MG63 (cell line): ENCODE measurements around the gene LYPLA2. TPM values are rescaled to one million over a fixed set of nuclear protein-coding genes. Genes with fewer than 3 reads are reported as not detected.
"Not testable (repeated sequence)": the region's sequence is repeated elsewhere in the genome, so short reads cannot be mapped to it uniquely, and the experiment has no call there.

Source experiments
- DNase-seq: peaks from one replicate; pipeline ENCODE4 v3.0.0-alpha.2; 2020
- H3K27me3 ChIP-seq: fragments of 250-450 bp; sonication (Bioruptor Pico); 2 replicates; pipeline ENCODE4 v1.5.1; 2020; ENCODE audit warnings: mild to moderate bottlenecking, moderate library complexity
- H3K36me3 ChIP-seq: fragments of 250-450 bp; sonication (Bioruptor Pico); 2 replicates; pipeline ENCODE4 v1.5.1; 2020; ENCODE audit warnings: mild to moderate bottlenecking, moderate library complexity
- H3K4me3 ChIP-seq: fragments of 250-450 bp; sonication (Bioruptor Pico); 2 replicates; pipeline ENCODE4 v1.5.1; 2020; ENCODE audit warnings: mild to moderate bottlenecking, moderate library complexity
- H3K9me3 ChIP-seq: fragments of 250-450 bp; sonication (Bioruptor Pico); 2 replicates; pipeline ENCODE4 v1.5.1; 2020; ENCODE audit warnings: mild to moderate bottlenecking, moderate library complexity
- total RNA-seq: library from RNA; depleted of rRNA; stranded (reverse); fragments of >200 nt; shearing (Covaris generic); gene quantifications from 2 replicates; pipeline ENCODE4 v1.2.3, GENCODE V29; 2014; ENCODE audit warnings: low replicate concordance

Gene LYPLA2
- total RNA-seq, 1 experiment from 2014 or later = 68.6 TPM

GRCh38 chr1:23772854-23773242 is 18.1 kb upstream of the LYPLA2 start:
- Histone ChIP-seq H3K4me3 (no peak overlapping the region), H3K27me3 (no peaks in the 10 kb centered on the region), H3K36me3 (0 out of 2 replicates have a peak, but pooled peaks cover 6% of the 10 kb centered on the region), H3K9me3 (no peaks in the 10 kb centered on the region)
- DNase-seq = no peak

GRCh38 chr1:23774174-23774880 is 16.6 kb upstream of the LYPLA2 start:
- no peak for DNase-seq
- Histone ChIP-seq H3K9me3 (no peaks in the 10 kb centered on the region), H3K4me3 (no peak overlapping the region), H3K27me3 (no peaks in the 10 kb centered on the region), H3K36me3 (no peaks in the 10 kb centered on the region; the same call in 1 of the 2 replicates)

GRCh38 chr1:23776217-23776616 is 14.7 kb upstream of the LYPLA2 start:
- H3K9me3 ChIP-seq = no peaks in the 10 kb centered on the region
- no peak for DNase-seq
- H3K27me3 ChIP-seq = no peaks in the 10 kb centered on the region
- peaks cover 13% of the 10 kb centered on the region for H3K36me3 ChIP-seq
- no peak overlapping the region for H3K4me3 ChIP-seq

- H3K9me3 ChIP-seq = no peaks in the 10 kb centered on the region
- H3K4me3 ChIP-seq = peak within 1 kb of the TSS; percentile 95
- DNase-seq = peak; percentile 72
- peaks cover 21% of the 10 kb centered on the region for H3K36me3 ChIP-seq
- no peaks in the 10 kb centered on the region for H3K27me3 ChIP-seq
Observed at GRCh38 chr1:23777979-23778814, 12.7 kb upstream of the LYPLA2 start, which contains the start of gene PITHD1. PITHD1 (plus strand) TSS chr1:23778418; CDS start chr1:23778516, 98 bp downstream.

- peaks cover 24% of the 10 kb centered on the region for H3K36me3 ChIP-seq
- DNase-seq = no peak
- no peak overlapping the region; the same call in 1 of the 2 replicates for H3K4me3 ChIP-seq
Observed at GRCh38 chr1:23779826-23780371, 11.0 kb upstream of the LYPLA2 start.

GRCh38 chr1:23783141-23783540 is 7.8 kb upstream of the LYPLA2 start:
- H3K9me3 ChIP-seq, H3K27me3 ChIP-seq, H3K4me3 ChIP-seq, DNase-seq: not testable (repeated sequence)
- H3K36me3 ChIP-seq = peaks cover 52% of the 10 kb centered on the region

More at GRCh38 chr1:23779826-23780371, 11.0 kb upstream of the LYPLA2 start:
- Histone ChIP-seq H3K27me3 (no peaks in the 10 kb centered on the region), H3K9me3 (no peaks in the 10 kb centered on the region)

GRCh38 chr1:23784846-23785245 is 6.1 kb upstream of the LYPLA2 start:
- Histone ChIP-seq H3K9me3 (no peaks in the 10 kb centered on the region), H3K4me3 (no peak overlapping the region), H3K36me3 (peaks cover 60% of the 10 kb centered on the region), H3K27me3 (no peaks in the 10 kb centered on the region)
- no peak for DNase-seq

- Histone ChIP-seq H3K27me3 (no peaks in the 10 kb centered on the region), H3K4me3 (no peak overlapping the region), H3K9me3 (no peaks in the 10 kb centered on the region), H3K36me3 (peaks cover 40% of the 10 kb centered on the region)
- DNase-seq = no peak
Observed at GRCh38 chr1:23787701-23788100, 3.2 kb upstream of the LYPLA2 start.

GRCh38 chr1:23788695-23789094 is 2.2 kb upstream of the LYPLA2 start:
- no peak for DNase-seq
- H3K27me3 ChIP-seq = no peaks in the 10 kb centered on the region
- H3K36me3 ChIP-seq = peaks cover 47% of the 10 kb centered on the region
- H3K4me3 ChIP-seq = no peak overlapping the region
- no peaks in the 10 kb centered on the region for H3K9me3 ChIP-seq

- peak; percentile 25 for DNase-seq
Observed at GRCh38 chr1:23791516-23792047, 637 bp downstream of the LYPLA2 start.

GRCh38 chr1:23792151-23792945 is 1.4 kb downstream of the LYPLA2 start:
- Histone ChIP-seq H3K36me3 (peaks cover 38% of the 10 kb centered on the region), H3K9me3 (no peaks in the 10 kb centered on the region), H3K27me3 (no peaks in the 10 kb centered on the region), H3K4me3 (peak overlapping the region; percentile 87)
- no peak for DNase-seq

More at GRCh38 chr1:23791516-23792047, 637 bp downstream of the LYPLA2 start:
- peak overlapping the region; percentile 87 for H3K4me3 ChIP-seq
- peaks cover 38% of the 10 kb centered on the region for H3K36me3 ChIP-seq
- H3K27me3 ChIP-seq = no peaks in the 10 kb centered on the region
- no peaks in the 10 kb centered on the region for H3K9me3 ChIP-seq

GRCh38 chr1:23793018-23793781 is 2.3 kb downstream of the LYPLA2 start:
- H3K36me3 ChIP-seq = peaks cover 32% of the 10 kb centered on the region
- H3K4me3 ChIP-seq = no peak overlapping the region
- DNase-seq = no peak
- no peaks in the 10 kb centered on the region for H3K9me3 ChIP-seq
- H3K27me3 ChIP-seq = no peaks in the 10 kb centered on the region

- Histone ChIP-seq H3K4me3 (no peak overlapping the region), H3K36me3 (peaks cover 34% of the 10 kb centered on the region), H3K9me3 (no peaks in the 10 kb centered on the region), H3K27me3 (no peaks in the 10 kb centered on the region)
- no peak for DNase-seq
Observed at GRCh38 chr1:23793861-23794731, 3.2 kb downstream of the LYPLA2 start.

- DNase-seq = not testable (repeated sequence)
- peaks cover 30% of the 10 kb centered on the region for H3K36me3 ChIP-seq
Observed at GRCh38 chr1:23794732-23795182, 3.8 kb downstream of the LYPLA2 start.

More at GRCh38 chr1:23794732-23795182, 3.8 kb downstream of the LYPLA2 start:
- H3K27me3 ChIP-seq, H3K9me3 ChIP-seq, H3K4me3 ChIP-seq: not testable (repeated sequence)
